HCT116 (cell line): ENCODE results near the gene ITPK1. TPM values are rescaled to one million over a fixed set of nuclear protein-coding genes. Genes with fewer than 3 reads are reported as not detected.

Experiments used
- ATAC-seq: fragments of 200-7000 bp; cut with Tn5 transposase; 2 replicates; pipeline ENCODE4 v1.9.1; 2020; ENCODE audit warnings: mild to moderate bottlenecking, moderate library complexity
- BruUV-seq: library from RNA; stranded (reverse); fragments of 400-500 nt; replicated peaks from 2 replicates; lab custom pipeline; 2021; lab: Mats Ljungman, UMichigan
- CTCF ChIA-PET: fragments of 300-600 bp; sonication (Branson Sonifier 250); formaldehyde crosslinking; loops from one replicate; lab custom pipeline; 2021; ENCODE audit warnings: antibody characterized with exemption; lab: Charles Lee
- POLR2A ChIA-PET: fragments of 300-600, 350-600 bp; sonication (Branson Sonifier 250); formaldehyde crosslinking; loops from one replicate; lab custom pipeline; 2021; ENCODE audit warnings: antibody characterized with exemption; lab: Charles Lee
- RAD21 ChIA-PET, 2 experiments: fragments of 300-600 bp; sonication (Branson Sonifier 250); formaldehyde crosslinking; loops; one replicate each; lab custom pipeline; 2023; ENCODE audit warnings: low total read pairs in 2 of 2; ENCODE audit not compliant: uncharacterized antibody in 2 of 2, unreplicated experiment in 2 of 2, low non-redundant PET in 1 of 2; lab: Charles Lee
- DNase-seq: peaks from one replicate; pipeline ENCODE4 v3.0.0-alpha.2; 2010; ENCODE audit warnings: low read depth, low spot score
- H2AFZ ChIP-seq: fragments of 200-600 bp; shearing (Covaris generic), sonication (generic); 2 replicates; pipeline ENCODE4 v1.6.1; 2017; ENCODE audit warnings: low read depth, mixed run types, mixed read lengths, antibody characterized with exemption, low read length; ENCODE audit not compliant: poor library complexity, severe bottlenecking
- H3K27ac ChIP-seq: 2 replicates; pipeline ENCODE4 v1.5.1; 2012; ENCODE audit warnings: low read depth, low read length
- H3K27me3 ChIP-seq: fragments of 200-600 bp; sonication (generic); 2 replicates; pipeline ENCODE4 v1.6.1; 2016; ENCODE audit warnings: mixed run types, low read length, mixed read lengths; ENCODE audit not compliant: insufficient read depth
- H3K36me3 ChIP-seq, 2 experiments: fragments of 200-500 bp in 1 of 2; fragments of 200-600 bp in 1 of 2; sonication (Bioruptor generic) in 1 of 2; sonication (generic) in 1 of 2; 2 replicates each; pipeline versions ENCODE4 v1.5.1 to v1.6.1; 2014 to 2016; ENCODE audit warnings: low read length in 2 of 2, inconsistent platforms in 1 of 2, mixed read lengths in 1 of 2, mixed run types in 1 of 2; ENCODE audit not compliant: insufficient read depth in 2 of 2, control insufficient read depth in 1 of 2
- H3K4me1 ChIP-seq, 2 experiments: fragments of 200-600 bp in 1 of 2; sonication (generic) in 1 of 2; 2 replicates each; pipeline versions ENCODE4 v1.5.1 to v1.6.1; 2012 to 2017; ENCODE audit warnings: low read length in 2 of 2, inconsistent platforms in 1 of 2, mild to moderate bottlenecking in 1 of 2, mixed read lengths in 1 of 2, mixed run types in 1 of 2, moderate library complexity in 1 of 2; ENCODE audit not compliant: insufficient read depth in 2 of 2, control insufficient read depth in 1 of 2
- H3K4me2 ChIP-seq: fragments of 200-600 bp; sonication (generic); 2 replicates; pipeline ENCODE4 v1.6.1; 2017; ENCODE audit warnings: mixed run types, low read length, mixed read lengths
- H3K4me3 ChIP-seq, 2 experiments: fragments of 200-600 bp in 1 of 2; sonication (generic) in 1 of 2; replicated peaks in 1 of 2; 2 replicates each; pipeline ENCODE4 v1.5.1; 2011 to 2016; ENCODE audit warnings: low read length in 2 of 2, control low read depth in 1 of 2, low read depth in 1 of 2, mild to moderate bottlenecking in 1 of 2, mixed read lengths in 1 of 2, mixed run types in 1 of 2
- H3K79me2 ChIP-seq: fragments of 200-600 bp; sonication (generic); 2 replicates; pipeline ENCODE4 v1.6.1; 2017; ENCODE audit warnings: mild to moderate bottlenecking, mixed run types, low read length, moderate library complexity, mixed read lengths; ENCODE audit not compliant: insufficient read depth
- H3K9ac ChIP-seq: fragments of 200-600 bp; sonication (generic); 2 replicates; pipeline ENCODE4 v1.6.1; 2016; ENCODE audit warnings: low read length, mixed read lengths
- H3K9me2 ChIP-seq: fragments of 200-600 bp; sonication (generic), shearing (Covaris generic); 2 replicates; pipeline ENCODE4 v1.6.1; 2017; ENCODE audit warnings: mixed run types, mild to moderate bottlenecking, moderate library complexity; ENCODE audit not compliant: insufficient read depth
- H3K9me3 ChIP-seq, 2 experiments: fragments of 200-500 bp in 1 of 2; fragments of 200-600 bp in 1 of 2; sonication (Bioruptor generic) in 1 of 2; sonication (generic) in 1 of 2; 2 replicates each; pipeline ENCODE4 v1.6.1; 2014 to 2017; ENCODE audit warnings: low read length in 2 of 2, mixed read lengths in 2 of 2, inconsistent platforms in 1 of 2, low read depth in 1 of 2, mild to moderate bottlenecking in 1 of 2, mixed run types in 1 of 2, moderate library complexity in 1 of 2; ENCODE audit not compliant: control insufficient read depth in 1 of 2, insufficient read depth in 1 of 2
- H4K20me1 ChIP-seq: fragments of 200-600 bp; sonication (generic), shearing (Covaris generic); 2 replicates; pipeline ENCODE4 v1.6.1; 2017; ENCODE audit warnings: mixed run types, mild to moderate bottlenecking, moderate library complexity; ENCODE audit not compliant: insufficient read depth
- CEBPB ChIP-seq: IDR thresholded peaks from 2 replicates; pipeline ENCODE4 v1.6.1; 2012; ENCODE audit warnings: low read depth
- EGR1 ChIP-seq: IDR thresholded peaks from 2 replicates; pipeline ENCODE4 v1.6.1; 2012; ENCODE audit warnings: low read depth
- EZH2 ChIP-seq: fragments of 200-600 bp; sonication (generic); IDR thresholded peaks from 2 replicates; pipeline ENCODE4 v1.6.1; 2017; ENCODE audit warnings: antibody characterized with exemption, mixed run types
- JUND ChIP-seq: IDR thresholded peaks from 2 replicates; pipeline ENCODE4 v1.6.1; 2012
- POLR2A ChIP-seq: IDR thresholded peaks from 2 replicates; pipeline ENCODE4 v1.7.0; 2011; ENCODE audit warnings: borderline replicate concordance; ENCODE audit not compliant: insufficient read depth, insufficient read length; ENCODE audit errors: extremely low read depth
- POLR2AphosphoS5 ChIP-seq: IDR thresholded peaks from 2 replicates; pipeline ENCODE4 v1.6.1; 2011; ENCODE audit warnings: mild to moderate bottlenecking, low read depth, low read length, moderate library complexity
- SP1 ChIP-seq: IDR thresholded peaks from 2 replicates; pipeline ENCODE4 v1.6.1; 2012; ENCODE audit warnings: low read depth
- SRF ChIP-seq: IDR thresholded peaks from 2 replicates; pipeline ENCODE4 v1.6.1; 2012; ENCODE audit warnings: low read depth
- TCF7L2 ChIP-seq: IDR thresholded peaks from 2 replicates; pipeline ENCODE4 v1.7.0; 2011; ENCODE audit warnings: borderline replicate concordance, inconsistent platforms; ENCODE audit not compliant: insufficient read depth, insufficient read length; ENCODE audit errors: extremely low read depth
- YY1 ChIP-seq: IDR thresholded peaks from 2 replicates; pipeline ENCODE4 v1.6.1; 2011; ENCODE audit warnings: low read length, low read depth, moderate library complexity, mild to moderate bottlenecking; ENCODE audit not compliant: insufficient replicate concordance; ENCODE audit errors: extremely low read depth
- ZNF274 ChIP-seq: fragments of 200-500 bp; sonication (Bioruptor generic); IDR thresholded peaks from 2 replicates; pipeline ENCODE4 v1.6.1; 2014; ENCODE audit warnings: mild to moderate bottlenecking, low read depth, low read length, inconsistent platforms
- intact Hi-C: fragments of 100-400 bp; cut with micrococcal nuclease; formaldehyde crosslinking; loops from 2 replicates; pipeline ENCODE4 v1.10.0; 2022
- total RNA-seq: library from RNA; stranded (reverse); gene quantifications from one replicate; pipeline ENCODE4 v1.2.1, GENCODE V29; 2021; ENCODE audit not compliant: unreplicated experiment
- TF ChIP-seq, protein P1 (sequence below), 3 experiments: fragments of 200-600 bp in 1 of 3; sonication (generic) in 1 of 3; IDR thresholded peaks in 2 of 3; conservative IDR thresholded peaks in 1 of 3; 2 replicates each; pipeline ENCODE4 v1.5.1; 2012 to 2017; ENCODE audit warnings: low read depth in 2 of 3, low read length in 2 of 3, antibody characterized with exemption in 1 of 3, borderline replicate concordance in 1 of 3, control low read depth in 1 of 3, mild to moderate bottlenecking in 1 of 3, mixed read lengths in 1 of 3, mixed run types in 1 of 3, moderate library complexity in 1 of 3; ENCODE audit not compliant: insufficient read depth in 1 of 3
- TF ChIP-seq, protein P2 (sequence below): IDR thresholded peaks from 2 replicates; pipeline ENCODE4 v1.6.1; 2012; ENCODE audit warnings: low read depth

ITPK1 gene
- total RNA-seq, 1 experiment from 2014 or later, result 70.2 TPM

GRCh38 chr14:93136009-93136408 is 20.3 kb upstream of the ITPK1 start:
- no peaks in the 10 kb centered on the region for H3K27me3 ChIP-seq
- H3K4me3 ChIP-seq, result no peak overlapping the region
- H2AFZ ChIP-seq, result no peak overlapping the region
- H3K9me3 ChIP-seq, result no peaks in the 10 kb centered on the region
- no peak for DNase-seq
- ChIA-PET RAD21 (no interaction called here), CTCF (interaction anchor here (0.6 to 1.1 kb wide), 3 partner anchors 23 to 83 kb away, joined by 3 to 4 read pairs (median 3); no protein-coding TSS in a partner anchor), POLR2A (no interaction called here)
- H3K4me1 ChIP-seq, result peaks cover 7 to 15% of the 10 kb centered on the region in 2 experiments
- H3K79me2 ChIP-seq, result no peaks in the 10 kb centered on the region
- H3K36me3 ChIP-seq, result no peaks in the 10 kb centered on the region
- H3K4me2 ChIP-seq, result no peak overlapping the region
- intact Hi-C loops, result loop anchor here (5.0 kb wide), 1 partner anchor 164 kb away; no protein-coding TSS in a partner anchor
- BruUV-seq, result no TSS peak
- H3K9ac ChIP-seq, result no peak overlapping the region
- no peak overlapping the region for H3K27ac ChIP-seq
- no peak for ATAC-seq
- TF ChIP-seq TCF7L2 (no peak), SRF (no peak), EZH2 (no peak), CEBPB (no peak), YY1 (no peak)
- no peaks in the 10 kb centered on the region for H3K9me2 ChIP-seq
- H4K20me1 ChIP-seq, result no peaks in the 10 kb centered on the region

GRCh38 chr14:93135399-93135798 is 19.7 kb upstream of the ITPK1 start:
- Histone ChIP-seq H3K79me2 (no peaks in the 10 kb centered on the region), H3K9me2 (no peaks in the 10 kb centered on the region), H3K27me3 (no peaks in the 10 kb centered on the region), H2AFZ (no peak overlapping the region), H3K4me3 (no peak overlapping the region), H4K20me1 (no peaks in the 10 kb centered on the region), H3K9ac (no peak overlapping the region), H3K36me3 (no peaks in the 10 kb centered on the region), H3K4me2 (no peak overlapping the region), H3K9me3 (no peaks in the 10 kb centered on the region), H3K4me1 (peaks cover 7 to 15% of the 10 kb centered on the region in 2 experiments), H3K27ac (no peak overlapping the region)
- intact Hi-C loops, result loop anchor here (5.0 kb wide), 1 partner anchor 163 kb away; no protein-coding TSS in a partner anchor
- ChIA-PET POLR2A (no interaction called here), RAD21 (no interaction called here), CTCF (interaction anchor here (0.8 kb wide), 1 partner anchor 22 kb away, joined by 3 read pairs; no protein-coding TSS in a partner anchor)
- no peak for TF ChIP-seq POLR2AphosphoS5
- no peak for TF ChIP-seq ZNF274
- TF ChIP-seq, protein P1, sequence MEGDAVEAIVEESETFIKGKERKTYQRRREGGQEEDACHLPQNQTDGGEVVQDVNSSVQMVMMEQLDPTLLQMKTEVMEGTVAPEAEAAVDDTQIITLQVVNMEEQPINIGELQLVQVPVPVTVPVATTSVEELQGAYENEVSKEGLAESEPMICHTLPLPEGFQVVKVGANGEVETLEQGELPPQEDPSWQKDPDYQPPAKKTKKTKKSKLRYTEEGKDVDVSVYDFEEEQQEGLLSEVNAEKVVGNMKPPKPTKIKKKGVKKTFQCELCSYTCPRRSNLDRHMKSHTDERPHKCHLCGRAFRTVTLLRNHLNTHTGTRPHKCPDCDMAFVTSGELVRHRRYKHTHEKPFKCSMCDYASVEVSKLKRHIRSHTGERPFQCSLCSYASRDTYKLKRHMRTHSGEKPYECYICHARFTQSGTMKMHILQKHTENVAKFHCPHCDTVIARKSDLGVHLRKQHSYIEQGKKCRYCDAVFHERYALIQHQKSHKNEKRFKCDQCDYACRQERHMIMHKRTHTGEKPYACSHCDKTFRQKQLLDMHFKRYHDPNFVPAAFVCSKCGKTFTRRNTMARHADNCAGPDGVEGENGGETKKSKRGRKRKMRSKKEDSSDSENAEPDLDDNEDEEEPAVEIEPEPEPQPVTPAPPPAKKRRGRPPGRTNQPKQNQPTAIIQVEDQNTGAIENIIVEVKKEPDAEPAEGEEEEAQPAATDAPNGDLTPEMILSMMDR (IDR thresholded peaks at IDR 0.05 in 2 of 3, conservative IDR thresholded peaks at IDR 0.05 in 1 of 3; ENCODE audit: borderline replicate concordance in 1 of 3, insufficient read depth in 1 of 3, low read depth in 2 of 3, low read length in 2 of 3), result no peak
- TF ChIP-seq, protein P2, sequence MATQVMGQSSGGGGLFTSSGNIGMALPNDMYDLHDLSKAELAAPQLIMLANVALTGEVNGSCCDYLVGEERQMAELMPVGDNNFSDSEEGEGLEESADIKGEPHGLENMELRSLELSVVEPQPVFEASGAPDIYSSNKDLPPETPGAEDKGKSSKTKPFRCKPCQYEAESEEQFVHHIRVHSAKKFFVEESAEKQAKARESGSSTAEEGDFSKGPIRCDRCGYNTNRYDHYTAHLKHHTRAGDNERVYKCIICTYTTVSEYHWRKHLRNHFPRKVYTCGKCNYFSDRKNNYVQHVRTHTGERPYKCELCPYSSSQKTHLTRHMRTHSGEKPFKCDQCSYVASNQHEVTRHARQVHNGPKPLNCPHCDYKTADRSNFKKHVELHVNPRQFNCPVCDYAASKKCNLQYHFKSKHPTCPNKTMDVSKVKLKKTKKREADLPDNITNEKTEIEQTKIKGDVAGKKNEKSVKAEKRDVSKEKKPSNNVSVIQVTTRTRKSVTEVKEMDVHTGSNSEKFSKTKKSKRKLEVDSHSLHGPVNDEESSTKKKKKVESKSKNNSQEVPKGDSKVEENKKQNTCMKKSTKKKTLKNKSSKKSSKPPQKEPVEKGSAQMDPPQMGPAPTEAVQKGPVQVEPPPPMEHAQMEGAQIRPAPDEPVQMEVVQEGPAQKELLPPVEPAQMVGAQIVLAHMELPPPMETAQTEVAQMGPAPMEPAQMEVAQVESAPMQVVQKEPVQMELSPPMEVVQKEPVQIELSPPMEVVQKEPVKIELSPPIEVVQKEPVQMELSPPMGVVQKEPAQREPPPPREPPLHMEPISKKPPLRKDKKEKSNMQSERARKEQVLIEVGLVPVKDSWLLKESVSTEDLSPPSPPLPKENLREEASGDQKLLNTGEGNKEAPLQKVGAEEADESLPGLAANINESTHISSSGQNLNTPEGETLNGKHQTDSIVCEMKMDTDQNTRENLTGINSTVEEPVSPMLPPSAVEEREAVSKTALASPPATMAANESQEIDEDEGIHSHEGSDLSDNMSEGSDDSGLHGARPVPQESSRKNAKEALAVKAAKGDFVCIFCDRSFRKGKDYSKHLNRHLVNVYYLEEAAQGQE, result no peak
- TF ChIP-seq POLR2A, result no peak
- TF ChIP-seq SP1, result no peak
- no peak for TF ChIP-seq SRF
- no peak for TF ChIP-seq EGR1
- TF ChIP-seq JUND, result no peak
- no TSS peak for BruUV-seq
- ATAC-seq, result no peak
- no peak for DNase-seq
